GM12878 (cell line): ENCODE results near the gene PIGS. TPM values are rescaled to one million over a fixed set of nuclear protein-coding genes. Genes with fewer than 3 reads are reported as not detected.

Experiments used
- ATAC-seq: fragments of 200-7000 bp; cut with Tn5 transposase; 3 replicates; pipeline ENCODE4 v1.9.1; 2020; ENCODE audit warnings: mild to moderate bottlenecking, moderate library complexity
- BruUV-seq: library from RNA; stranded (reverse); fragments of 400-500 nt; replicated peaks from 2 replicates; lab custom pipeline; 2021; lab: Mats Ljungman, UMichigan
- CTCF ChIA-PET: fragments of 300-600 bp; sonication (Branson Sonifier 250); formaldehyde crosslinking; extraction: SDS; loops from one replicate; lab custom pipeline; 2021; ENCODE audit warnings: inconsistent platforms; lab: Yijun Ruan, JAX
- POLR2A ChIA-PET: fragments of 350-600 bp; formaldehyde crosslinking; extraction: SDS; loops from one replicate; lab custom pipeline; 2021; ENCODE audit warnings: inconsistent platforms; lab: Charles Lee
- RAD21 ChIA-PET: fragments of 300-600 bp; sonication (Branson Sonifier 250); formaldehyde crosslinking; loops from one replicate; lab custom pipeline; 2023; ENCODE audit warnings: antibody characterized with exemption; ENCODE audit not compliant: unreplicated experiment; lab: Charles Lee
- SMC1A ChIA-PET: fragments of 300-600 bp; sonication (Branson Sonifier 250); formaldehyde crosslinking; loops from one replicate; lab custom pipeline; 2023; ENCODE audit not compliant: unreplicated experiment, uncharacterized antibody; lab: Charles Lee
- DNase-seq: peaks from one replicate; pipeline ENCODE4 v3.0.0-alpha.2; 2011; ENCODE audit warnings: low read depth, low spot score
- FAIRE-seq: peaks from 3 replicates; lab custom pipeline; 2011; peaks lifted over from hg19 to GRCh38; lab: Jason Lieb, UNC
- H2AFZ ChIP-seq: 2 replicates; pipeline ENCODE4 v1.6.0; 2011; ENCODE audit warnings: low read depth, low read length, control low read depth; ENCODE audit not compliant: control insufficient read depth
- H3K27ac ChIP-seq: 2 replicates; pipeline ENCODE4 v1.5.1; 2011; ENCODE audit warnings: control low read depth; ENCODE audit not compliant: control insufficient read depth, insufficient read depth
- H3K27me3 ChIP-seq, 2 experiments: replicated peaks in 1 of 2; 2 replicates each; pipeline versions ENCODE4 v1.6.0 to v1.6.1; 2011; ENCODE audit warnings: low read length in 1 of 2; ENCODE audit not compliant: control insufficient read depth in 2 of 2, insufficient read depth in 2 of 2
- H3K36me3 ChIP-seq, 2 experiments: 2 replicates each; pipeline ENCODE4 v1.5.1; 2011; ENCODE audit warnings: low read length in 1 of 2; ENCODE audit not compliant: control insufficient read depth in 2 of 2, insufficient read depth in 2 of 2
- H3K4me1 ChIP-seq: 2 replicates; pipeline ENCODE4 v1.6.1; 2011; ENCODE audit warnings: mild to moderate bottlenecking, low read length, moderate library complexity, mixed read lengths; ENCODE audit not compliant: control insufficient read depth, insufficient read depth
- H3K4me2 ChIP-seq: 2 replicates; pipeline ENCODE4 v1.6.0; 2011; ENCODE audit warnings: control low read depth; ENCODE audit not compliant: control insufficient read depth, insufficient read depth
- H3K4me3 ChIP-seq: fragments of 200-600 bp; sonication (generic); 2 replicates; pipeline ENCODE4 v1.5.1; 2016
- H3K79me2 ChIP-seq: 2 replicates; pipeline ENCODE4 v1.6.0; 2011; ENCODE audit warnings: low read length; ENCODE audit not compliant: control insufficient read depth, insufficient read depth
- H3K9ac ChIP-seq: 2 replicates; pipeline ENCODE4 v1.8.0; 2011; ENCODE audit warnings: low read length, control low read depth, mixed read lengths; ENCODE audit not compliant: control insufficient read depth, insufficient read depth
- H3K9me3 ChIP-seq: replicated peaks from 3 replicates; pipeline ENCODE4 v1.5.1; 2011; ENCODE audit warnings: mild to moderate bottlenecking, low read length; ENCODE audit not compliant: control insufficient read depth, insufficient read depth
- H4K20me1 ChIP-seq: 2 replicates; pipeline ENCODE4 v1.6.0; 2011; ENCODE audit not compliant: control insufficient read depth, insufficient read depth
- BACH1 ChIP-seq: fragments of 450-650 bp; IDR thresholded peaks from 2 replicates; pipeline ENCODE4 v1.6.1; 2017; ENCODE audit warnings: mild to moderate bottlenecking, borderline replicate concordance
- CHD2 ChIP-seq: IDR thresholded peaks from 2 replicates; pipeline ENCODE4 v1.6.1; 2011; ENCODE audit warnings: low read depth, low read length, improper control_type of control experiment, borderline replicate concordance
- CREB1 ChIP-seq: IDR thresholded peaks from 2 replicates; pipeline ENCODE4 v1.6.1; 2012; ENCODE audit warnings: low read depth, mild to moderate bottlenecking, inconsistent platforms
- ETV6 ChIP-seq, 2 experiments: fragments of 450-650 bp in 1 of 2; IDR thresholded peaks in 1 of 2; conservative IDR thresholded peaks in 1 of 2; 2 replicates each; pipeline ENCODE4 v1.6.1; 2014; ENCODE audit warnings: antibody characterized with exemption in 1 of 2, borderline replicate concordance in 1 of 2, low read depth in 1 of 2, mild to moderate bottlenecking in 1 of 2, moderate library complexity in 1 of 2
- IKZF2 ChIP-seq, 2 experiments: fragments of 450-650 bp; IDR thresholded peaks; 2 replicates each; pipeline ENCODE4 v1.6.1; 2017; ENCODE audit warnings: mild to moderate bottlenecking in 2 of 2, moderate library complexity in 2 of 2
- LARP7 ChIP-seq: fragments of 450-650 bp; IDR thresholded peaks from 2 replicates; pipeline ENCODE4 v1.6.1; 2017; ENCODE audit warnings: mild to moderate bottlenecking
- MTA3 ChIP-seq: IDR thresholded peaks from 2 replicates; pipeline ENCODE4 v1.6.1; 2012; ENCODE audit warnings: low read length, inconsistent platforms, borderline replicate concordance
- NFIC ChIP-seq: IDR thresholded peaks from 2 replicates; pipeline ENCODE4 v1.6.1; 2012; ENCODE audit warnings: low read depth, mild to moderate bottlenecking, inconsistent platforms, low read length, moderate library complexity
- NR2C1 ChIP-seq: fragments of 450-650 bp; IDR thresholded peaks from 2 replicates; pipeline ENCODE4 v1.6.1; 2017; ENCODE audit warnings: antibody characterized with exemption, mild to moderate bottlenecking, moderate library complexity
- POLR2A ChIP-seq: IDR thresholded peaks from 2 replicates; pipeline ENCODE4 v1.6.1; 2011; ENCODE audit warnings: low read depth, mild to moderate bottlenecking, low read length
- TCF12 ChIP-seq: IDR thresholded peaks from 2 replicates; pipeline ENCODE4 v1.6.1; 2011; ENCODE audit warnings: low read depth, mild to moderate bottlenecking, low read length
- ZSCAN29 ChIP-seq: fragments of 450-650 bp; IDR thresholded peaks from 2 replicates; pipeline ENCODE4 v1.6.1; 2017; ENCODE audit warnings: mild to moderate bottlenecking, moderate library complexity
- WGBS: methylation state at CpG from one replicate; pipeline ENCODE4 v1.1.6; 2016; ENCODE audit warnings: low lambda C conversion rate; ENCODE audit not compliant: insufficient replicate concordance, insufficient coverage; ENCODE audit errors: missing lambda C conversion rate; 5-methylcytosine and 5-hydroxymethylcytosine counted together
- in situ Hi-C: fragments of 300-500 bp; cut with MboI; formaldehyde crosslinking; loops from 9 replicates; pipeline ENCODE4 v1.14.3; 2018; ENCODE audit warnings: mixed read lengths
- intact Hi-C: fragments of 100-400 bp; cut with micrococcal nuclease; formaldehyde crosslinking; loops from one replicate; pipeline ENCODE4 v1.14.2; 2022; ENCODE audit not compliant: unreplicated experiment
- polyA plus RNA-seq, 11 experiments: library from polyadenylated mRNA; depleted of rRNA in 4 of 11; unstranded in 6 of 11; stranded (reverse) in 5 of 11; fragments of >200 nt; fragmentation: Nextera tagmentation in 4 of 11; fragmentation: Illumina TruSeq in 1 of 11; extraction: Ambion mirVana in 4 of 11; extraction: Trizol in 1 of 11; gene quantifications; 1 replicate in 1 of 11; 2 replicates in 10 of 11; pipeline versions ENCODE4 v1.2.1 to v1.2.3, GENCODE V29; 2011 to 2016; ENCODE audit warnings: inconsistent platforms in 2 of 11, missing spikeins in 2 of 11, low read depth in 1 of 11
- total RNA-seq, 4 experiments: library from RNA; depleted of rRNA in 3 of 4; stranded (reverse); fragments of >200 nt in 3 of 4; fragmentation: Illumina TruSeq in 1 of 4; extraction: Trizol in 1 of 4; gene quantifications; 2 replicates each; pipeline versions ENCODE4 v1.2.1 to v1.2.3, GENCODE V29; 2013 to 2021
- TF ChIP-seq, protein P1 (sequence below), 3 experiments: IDR thresholded peaks in 2 of 3; conservative IDR thresholded peaks in 1 of 3; 2 replicates each; pipeline ENCODE4 v1.5.1; 2011; ENCODE audit warnings: low read depth in 3 of 3, low read length in 3 of 3, mild to moderate bottlenecking in 3 of 3, control low read depth in 2 of 3, moderate library complexity in 2 of 3, inconsistent platforms in 1 of 3, mixed read lengths in 1 of 3; ENCODE audit not compliant: control insufficient read depth in 2 of 3, insufficient read depth in 1 of 3; ENCODE audit errors: extremely low read depth in 1 of 3
- TF ChIP-seq, protein P2 (sequence below): IDR thresholded peaks from 2 replicates; pipeline ENCODE4 v1.6.1; 2012; ENCODE audit warnings: low read depth, low read length, improper control_type of control experiment
- TF ChIP-seq, protein P3 (sequence below): IDR thresholded peaks from 2 replicates; pipeline ENCODE4 v1.6.1; 2012; ENCODE audit warnings: low read length, inconsistent platforms

The PIGS gene
- total and polyA plus RNA-seq, 10 of the 15 experiments (the other 5 are each of a cell fraction or from before 2014, with no cell fraction given) = 27.5 to 73.7 (median 50.7) TPM

DNA sequence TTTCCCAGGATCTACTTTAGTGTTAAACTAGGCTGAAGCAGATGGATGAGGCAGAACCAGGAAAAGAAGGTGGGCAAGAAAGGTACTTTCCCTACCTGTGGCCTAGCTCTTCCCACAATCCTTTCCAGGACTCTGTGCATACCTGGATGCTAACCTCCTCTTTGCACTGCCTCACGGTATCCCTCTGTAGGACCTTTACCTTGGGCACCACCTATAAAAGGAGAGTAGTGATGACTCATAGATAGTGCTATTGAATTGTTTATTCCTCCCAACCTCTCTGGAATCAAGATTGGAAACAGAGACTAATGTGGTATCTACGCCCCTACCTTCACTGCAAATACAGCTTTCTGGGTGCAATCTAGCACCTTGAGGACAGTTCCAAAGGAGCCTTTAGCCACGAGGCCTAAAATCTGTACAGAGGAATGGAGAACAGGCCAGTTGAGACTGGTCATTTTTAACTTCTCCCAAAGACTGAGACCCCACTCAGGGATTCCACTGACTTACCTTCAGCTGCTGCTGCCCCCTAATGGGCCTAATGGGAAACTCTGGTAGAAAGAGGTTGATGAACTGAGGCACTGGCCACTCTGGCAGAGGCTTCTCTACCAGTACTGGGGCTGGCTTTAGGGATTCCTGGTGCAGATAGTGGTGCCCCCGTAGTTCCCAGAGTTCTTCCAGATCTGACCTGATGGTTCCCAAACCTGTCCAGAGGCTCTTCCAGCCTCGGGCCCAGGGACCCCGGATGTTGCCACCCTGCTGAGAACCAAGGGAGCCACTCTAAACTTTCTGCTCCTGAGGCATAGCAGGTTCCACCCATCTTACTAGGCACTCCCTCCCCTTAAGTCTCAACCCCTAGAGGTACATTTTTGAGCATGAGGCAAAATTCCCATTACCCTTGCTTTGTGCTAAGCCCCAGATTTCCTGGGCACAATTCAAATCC is 41.9 kb upstream of the PIGS start (continued):
- TF ChIP-seq, protein P1, sequence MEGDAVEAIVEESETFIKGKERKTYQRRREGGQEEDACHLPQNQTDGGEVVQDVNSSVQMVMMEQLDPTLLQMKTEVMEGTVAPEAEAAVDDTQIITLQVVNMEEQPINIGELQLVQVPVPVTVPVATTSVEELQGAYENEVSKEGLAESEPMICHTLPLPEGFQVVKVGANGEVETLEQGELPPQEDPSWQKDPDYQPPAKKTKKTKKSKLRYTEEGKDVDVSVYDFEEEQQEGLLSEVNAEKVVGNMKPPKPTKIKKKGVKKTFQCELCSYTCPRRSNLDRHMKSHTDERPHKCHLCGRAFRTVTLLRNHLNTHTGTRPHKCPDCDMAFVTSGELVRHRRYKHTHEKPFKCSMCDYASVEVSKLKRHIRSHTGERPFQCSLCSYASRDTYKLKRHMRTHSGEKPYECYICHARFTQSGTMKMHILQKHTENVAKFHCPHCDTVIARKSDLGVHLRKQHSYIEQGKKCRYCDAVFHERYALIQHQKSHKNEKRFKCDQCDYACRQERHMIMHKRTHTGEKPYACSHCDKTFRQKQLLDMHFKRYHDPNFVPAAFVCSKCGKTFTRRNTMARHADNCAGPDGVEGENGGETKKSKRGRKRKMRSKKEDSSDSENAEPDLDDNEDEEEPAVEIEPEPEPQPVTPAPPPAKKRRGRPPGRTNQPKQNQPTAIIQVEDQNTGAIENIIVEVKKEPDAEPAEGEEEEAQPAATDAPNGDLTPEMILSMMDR (IDR thresholded peaks at IDR 0.05 in 2 of 3, conservative IDR thresholded peaks at IDR 0.05 in 1 of 3; ENCODE audit: control insufficient read depth in 2 of 3, extremely low read depth in 1 of 3, insufficient read depth in 1 of 3, low read depth in 3 of 3, low read length in 3 of 3) = peak; percentile 62 to 75 (median 69)
- TF ChIP-seq CHD2 = no peak
- 0 out of 2 replicates have a peak, but pooled peaks have one; percentile 5 for TF ChIP-seq POLR2A

DNA sequence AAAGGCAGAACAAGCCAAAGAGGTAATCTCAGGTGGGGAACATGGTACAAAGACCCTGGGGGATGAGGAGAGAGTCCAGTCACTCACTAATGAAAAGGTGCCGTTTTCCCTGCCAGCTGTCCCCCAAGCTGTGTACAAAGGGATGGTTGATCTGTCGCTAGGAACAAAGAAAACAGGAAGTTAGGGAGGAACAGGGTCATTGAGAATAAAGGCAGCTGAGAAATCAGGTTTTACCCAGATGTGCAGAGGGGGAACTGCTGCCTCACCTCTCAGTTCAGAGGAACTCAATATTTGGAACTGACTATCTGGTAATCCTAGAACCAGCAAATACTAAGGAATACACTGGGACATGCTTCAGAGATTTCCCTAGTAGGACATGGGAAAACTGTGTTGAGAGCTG is 41.2 kb upstream of the PIGS start:
- RAD21 ChIA-PET = interaction anchor here (0.9 to 3.2 kb wide), 8 partner anchors 13 to 117 kb away, joined by 3 to 24 read pairs (median 8); partner anchors contain the start of genes ALDOC and PIGS
- TF ChIP-seq, protein P2, sequence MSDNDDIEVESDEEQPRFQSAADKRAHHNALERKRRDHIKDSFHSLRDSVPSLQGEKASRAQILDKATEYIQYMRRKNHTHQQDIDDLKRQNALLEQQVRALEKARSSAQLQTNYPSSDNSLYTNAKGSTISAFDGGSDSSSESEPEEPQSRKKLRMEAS = no peak
- TF ChIP-seq LARP7 = no peak
- TF ChIP-seq, protein P3, sequence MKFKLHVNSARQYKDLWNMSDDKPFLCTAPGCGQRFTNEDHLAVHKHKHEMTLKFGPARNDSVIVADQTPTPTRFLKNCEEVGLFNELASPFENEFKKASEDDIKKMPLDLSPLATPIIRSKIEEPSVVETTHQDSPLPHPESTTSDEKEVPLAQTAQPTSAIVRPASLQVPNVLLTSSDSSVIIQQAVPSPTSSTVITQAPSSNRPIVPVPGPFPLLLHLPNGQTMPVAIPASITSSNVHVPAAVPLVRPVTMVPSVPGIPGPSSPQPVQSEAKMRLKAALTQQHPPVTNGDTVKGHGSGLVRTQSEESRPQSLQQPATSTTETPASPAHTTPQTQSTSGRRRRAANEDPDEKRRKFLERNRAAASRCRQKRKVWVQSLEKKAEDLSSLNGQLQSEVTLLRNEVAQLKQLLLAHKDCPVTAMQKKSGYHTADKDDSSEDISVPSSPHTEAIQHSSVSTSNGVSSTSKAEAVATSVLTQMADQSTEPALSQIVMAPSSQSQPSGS = no peak
- no peak for TF ChIP-seq CREB1
- no peak for TF ChIP-seq IKZF2 (IDR thresholded peaks at IDR 0.05)
- TF ChIP-seq NFIC = no peak
- no peak for TF ChIP-seq ZSCAN29
- TF ChIP-seq ETV6 (conservative IDR thresholded peaks at IDR 0.05 in 1 of 2, IDR thresholded peaks at IDR 0.05 in 1 of 2; ENCODE audit: borderline replicate concordance in 1 of 2, low read depth in 1 of 2) = no peak
- no peak for TF ChIP-seq MTA3
- no peak for TF ChIP-seq BACH1
- TF ChIP-seq TCF12 = no peak
- no peak for TF ChIP-seq NR2C1

More for the DNA sequence above, 41.2 kb upstream of the PIGS start:
- Histone ChIP-seq H3K4me3 (no peak overlapping the region), H3K27me3 (no peaks in the 10 kb centered on the region), H3K9me3 (no peaks in the 10 kb centered on the region), H4K20me1 (no peaks in the 10 kb centered on the region), H3K36me3 (peaks cover 32 to 46% of the 10 kb centered on the region in 2 experiments), H3K79me2 (no peaks in the 10 kb centered on the region), H3K27ac (no peak overlapping the region; the same call in 1 of the 2 replicates), H3K4me1 (no peaks in the 10 kb centered on the region; the same call in none of the 2 replicates), H3K4me2 (no peak overlapping the region), H2AFZ (no peak overlapping the region), H3K9ac (no peak overlapping the region)
- ChIA-PET POLR2A (interaction anchor here (0.8 to 2.2 kb wide), 6 partner anchors 12 to 63 kb away, joined by 3 to 12 read pairs (median 4); partner anchors contain the start of gene ALDOC), SMC1A (interaction anchor here (1.0 to 2.8 kb wide), 7 partner anchors 8 to 116 kb away, joined by 3 to 18 read pairs (median 5); partner anchors contain the start of gene PIGS), CTCF (interaction anchor here (0.7 to 8.2 kb wide), 19 partner anchors 10 to 120 kb away, joined by 3 to 88 read pairs (median 6); partner anchors contain the start of genes ALDOC, BLTP2, SPAG5 and UNC119)
- intact Hi-C loops = no loop called here
- WGBS = 18% methylated on average over 2 of the region's 2 CpGs
- FAIRE-seq (no peak), DNase-seq (no peak), ATAC-seq (no peak)
- in situ Hi-C loops = no loop called here
- BruUV-seq = no TSS peak
